A673 (cell line): ENCODE results near the gene C1orf35.

Experiments
- CTCF ChIP-seq: fragments of 300-800, 200-600 bp; sonication (generic); conservative IDR thresholded peaks from 2 replicates; pipeline ENCODE4 v1.5.1; 2017; ENCODE audit warnings: low read depth, mild to moderate bottlenecking, antibody characterized with exemption, low read length, moderate library complexity, mixed read lengths
- EZH2 ChIP-seq: fragments of 200-600 bp; sonication (generic); IDR thresholded peaks from 2 replicates; pipeline ENCODE4 v1.6.1; 2017; ENCODE audit warnings: borderline replicate concordance, low read depth, mild to moderate bottlenecking, mixed read lengths, antibody characterized with exemption, low read length; ENCODE audit not compliant: poor library complexity, severe bottlenecking

- TF ChIP-seq EZH2 (no peak), CTCF (no peak)
Observed at GRCh38 chr1:228070173-228070572, 33.0 kb downstream of the C1orf35 start.
